Fibroblast of peridontal ligament (primary cell): ENCODE data around the gene C10orf95.
A peak's percentile ranks its signal among the peaks of the same experiment; 100 is the strongest.
"Not testable (repeated sequence)": the region's sequence is repeated elsewhere in the genome, so short reads cannot be mapped to it uniquely, and the experiment has no call there.

ENCODE experiments used
- DNase-seq: peaks from one replicate; pipeline ENCODE4 v3.0.0-alpha.2; 2010; ENCODE audit errors: extremely low read depth

The C10orf95 gene

DNA sequence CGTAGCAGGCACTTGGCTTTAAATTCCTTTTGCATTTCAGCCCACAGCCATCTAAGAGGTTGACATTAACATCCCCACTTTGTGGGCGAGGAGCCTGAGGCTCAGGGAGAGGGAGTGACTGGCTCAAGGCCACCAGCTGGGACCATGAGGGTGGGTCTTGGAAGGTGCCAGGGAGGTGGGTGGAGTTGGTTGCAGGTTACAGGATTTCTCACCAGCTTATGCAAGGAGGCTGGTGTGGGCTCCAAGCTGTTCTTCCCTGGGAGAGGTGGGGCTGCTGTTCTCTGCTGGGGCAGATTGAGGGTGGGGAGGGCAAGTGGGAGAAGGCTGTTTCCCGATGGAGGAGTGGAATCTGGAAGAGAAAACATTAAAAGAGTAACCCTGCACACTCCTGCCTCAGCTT is 14.1 kb upstream of the C10orf95 start:
- no peak for DNase-seq

DNA sequence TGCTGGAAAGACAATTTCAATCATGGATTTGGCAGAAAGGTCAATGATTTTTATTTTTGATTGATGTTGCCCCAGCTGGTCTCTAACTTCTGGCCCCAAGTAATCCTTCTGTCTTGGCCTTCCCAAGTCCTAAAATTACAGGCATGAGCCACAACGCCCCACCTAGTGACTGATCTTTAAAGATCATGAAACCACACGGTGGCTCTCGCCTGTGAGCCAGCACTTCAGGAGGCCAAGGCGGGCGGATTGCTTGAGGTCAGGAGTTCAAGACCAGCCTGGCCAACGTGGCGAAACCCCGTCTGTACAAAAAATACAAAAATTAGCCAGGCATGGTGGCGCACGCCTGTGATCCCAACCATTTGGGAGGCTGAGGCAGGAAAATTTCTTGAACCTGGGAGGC is 12.6 kb upstream of the C10orf95 start:
- DNase-seq: no peak

DNA sequence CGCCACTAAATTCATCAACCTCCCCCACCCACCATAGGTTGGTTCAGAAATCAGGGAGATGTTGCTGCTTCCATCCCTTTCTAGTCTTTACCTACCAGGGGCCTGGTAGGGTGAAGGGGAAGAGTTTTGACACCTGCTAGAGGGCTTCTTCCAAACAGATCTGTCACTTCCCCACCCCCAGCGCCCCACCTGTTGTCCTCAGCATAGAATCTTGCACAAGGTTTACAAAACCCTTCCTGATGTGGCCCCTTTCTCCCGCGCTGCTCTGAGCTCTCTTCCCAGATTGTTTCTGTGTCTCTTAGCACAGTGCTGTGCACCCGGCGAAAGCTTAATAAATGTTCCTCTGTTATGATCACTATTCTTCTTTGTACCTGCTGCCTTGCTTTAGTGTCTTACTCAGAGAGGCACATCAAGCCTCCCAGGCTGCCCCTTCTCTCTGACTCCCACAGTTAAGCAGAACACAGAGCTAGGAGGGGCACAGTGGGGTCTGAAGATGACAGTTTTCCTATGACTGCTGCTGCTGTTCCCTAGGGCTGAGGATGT is 11.2 kb upstream of the C10orf95 start:
- no peak for DNase-seq

DNA sequence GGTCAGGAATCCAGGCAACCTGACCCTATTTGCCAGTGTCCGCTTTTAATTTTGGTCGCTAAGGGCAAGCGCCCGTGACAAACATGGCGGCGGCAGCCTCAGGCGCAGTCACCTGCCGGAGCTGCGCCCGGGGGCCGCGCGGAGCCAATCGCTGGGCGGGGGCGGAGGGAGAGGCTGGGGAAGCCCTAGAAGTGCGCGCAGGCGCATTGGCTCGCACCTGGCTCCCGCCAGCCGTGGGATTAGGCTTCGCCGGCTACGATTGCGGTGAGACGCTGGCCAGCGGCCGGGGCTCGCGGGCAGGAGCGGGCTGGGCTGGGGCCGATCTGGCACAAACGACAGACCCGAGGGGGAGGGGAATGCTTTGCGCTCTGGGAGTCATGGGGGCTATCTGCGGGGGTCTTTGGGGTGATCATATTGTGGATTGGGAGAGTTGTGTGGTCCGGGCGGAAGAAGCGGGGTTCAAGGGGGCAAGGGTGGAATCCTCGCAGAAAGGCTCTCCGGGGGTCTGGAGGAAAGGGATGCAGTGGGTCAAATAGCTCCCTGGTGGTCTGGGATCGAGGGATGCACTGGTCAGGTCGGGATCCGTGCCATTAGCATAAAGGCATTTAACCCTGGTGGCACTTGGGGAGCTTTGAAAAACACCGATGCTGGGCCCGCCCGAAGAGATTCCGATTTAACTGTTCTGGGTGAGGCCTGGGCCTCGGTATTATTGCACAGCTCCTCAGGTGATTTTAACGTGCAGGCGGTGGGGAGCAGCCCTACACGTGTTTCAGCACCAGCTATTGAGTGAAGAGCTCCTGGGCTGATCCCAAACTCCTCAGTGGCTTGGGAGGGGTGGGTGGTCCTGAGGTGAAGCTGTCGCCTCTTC is 10.1 kb upstream of the C10orf95 start:
- peak; percentile 51 for DNase-seq

DNA sequence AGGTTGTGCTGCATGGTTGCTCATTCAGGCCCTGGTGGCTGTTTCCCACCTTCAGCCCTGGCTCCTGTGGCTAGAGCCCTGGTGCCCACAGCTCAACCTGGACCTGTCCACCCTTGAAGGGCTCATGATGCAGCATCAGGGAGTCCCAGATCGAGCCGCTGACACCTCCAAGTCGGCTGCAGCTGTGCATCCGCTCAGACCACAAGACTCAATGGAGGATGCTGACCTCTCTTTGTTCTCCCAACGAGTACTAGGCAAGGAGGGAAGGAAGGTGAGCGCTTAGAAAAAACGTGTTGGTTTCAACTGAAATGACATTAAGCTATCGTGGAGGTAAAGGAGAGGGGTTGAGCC is 9.5 kb upstream of the C10orf95 start:
- DNase-seq: no peak

DNA sequence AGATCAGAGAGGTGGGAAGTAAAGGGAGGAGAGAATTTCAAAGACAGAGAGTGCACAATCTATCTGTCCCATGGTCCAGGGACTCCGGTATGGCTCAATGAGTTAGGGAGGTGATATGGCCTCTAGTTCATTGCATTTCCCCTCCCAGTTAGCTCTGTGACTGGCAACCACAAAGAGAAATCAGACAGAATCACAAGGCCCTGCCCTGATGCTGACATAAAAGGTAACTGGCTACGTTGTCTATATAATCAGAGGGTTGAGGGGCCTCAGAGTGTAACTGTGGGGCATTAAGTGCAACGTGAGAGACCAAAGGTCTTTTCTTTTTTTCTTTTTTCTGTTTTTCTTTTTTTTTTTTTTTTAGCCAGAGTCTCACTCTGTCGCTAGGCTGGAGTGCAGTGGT is 7.3 kb upstream of the C10orf95 start:
- no peak for DNase-seq

DNA sequence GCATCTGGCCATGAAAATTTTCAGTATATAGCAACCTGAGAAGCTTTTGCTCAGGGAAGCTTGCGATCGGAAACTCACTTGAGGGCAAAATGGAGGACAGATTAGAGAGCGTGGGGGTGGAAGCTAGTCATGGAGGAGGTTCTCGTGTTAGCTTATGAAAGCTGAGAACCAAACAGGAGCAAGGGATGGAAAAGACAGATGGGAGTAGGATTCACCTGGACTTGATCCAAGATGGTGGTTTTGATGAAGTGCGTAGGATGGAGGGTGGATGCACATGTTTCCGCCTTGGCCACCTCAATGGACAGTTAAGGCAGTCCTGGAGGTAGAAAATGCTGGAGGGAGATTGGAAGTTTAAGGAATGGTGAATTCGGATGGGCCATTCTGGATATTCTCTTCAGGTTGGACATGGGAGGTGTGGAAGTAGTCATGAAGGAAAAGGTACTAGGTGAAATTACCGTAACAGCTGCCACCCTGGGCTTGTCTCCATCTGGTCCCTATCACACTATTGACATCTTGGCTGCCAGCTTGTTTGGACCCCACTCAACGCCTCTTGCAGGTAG is 6.3 kb upstream of the C10orf95 start:
- DNase-seq: no peak

DNA sequence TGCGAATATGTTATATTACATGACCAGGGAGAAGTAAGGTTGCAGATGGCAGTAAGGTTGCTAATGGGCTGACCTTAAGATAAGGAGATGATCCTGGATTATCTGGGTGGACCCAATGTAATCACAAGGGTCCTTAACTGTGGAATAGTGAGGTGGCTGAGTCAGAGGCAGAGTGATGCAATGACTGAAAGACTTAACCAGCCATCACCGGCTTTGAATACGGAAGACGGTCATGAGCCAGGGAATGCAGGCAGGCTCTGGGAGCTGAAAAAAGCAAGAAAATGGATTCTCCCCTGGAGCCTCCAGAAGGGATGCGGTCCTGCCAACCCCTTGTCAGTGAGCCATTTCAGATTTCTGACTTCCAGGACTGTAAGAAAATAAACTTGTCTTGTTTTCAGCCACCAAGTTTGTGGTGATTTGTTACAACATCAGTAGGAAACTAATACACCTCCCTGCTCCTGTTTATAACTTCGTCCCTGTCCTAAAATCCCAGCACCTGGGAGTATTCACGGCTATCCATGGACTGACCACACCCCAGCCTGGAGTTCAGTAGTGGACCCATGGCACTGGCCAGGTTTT is 4.6 kb upstream of the C10orf95 start:
- peak; percentile 91 for DNase-seq

DNA sequence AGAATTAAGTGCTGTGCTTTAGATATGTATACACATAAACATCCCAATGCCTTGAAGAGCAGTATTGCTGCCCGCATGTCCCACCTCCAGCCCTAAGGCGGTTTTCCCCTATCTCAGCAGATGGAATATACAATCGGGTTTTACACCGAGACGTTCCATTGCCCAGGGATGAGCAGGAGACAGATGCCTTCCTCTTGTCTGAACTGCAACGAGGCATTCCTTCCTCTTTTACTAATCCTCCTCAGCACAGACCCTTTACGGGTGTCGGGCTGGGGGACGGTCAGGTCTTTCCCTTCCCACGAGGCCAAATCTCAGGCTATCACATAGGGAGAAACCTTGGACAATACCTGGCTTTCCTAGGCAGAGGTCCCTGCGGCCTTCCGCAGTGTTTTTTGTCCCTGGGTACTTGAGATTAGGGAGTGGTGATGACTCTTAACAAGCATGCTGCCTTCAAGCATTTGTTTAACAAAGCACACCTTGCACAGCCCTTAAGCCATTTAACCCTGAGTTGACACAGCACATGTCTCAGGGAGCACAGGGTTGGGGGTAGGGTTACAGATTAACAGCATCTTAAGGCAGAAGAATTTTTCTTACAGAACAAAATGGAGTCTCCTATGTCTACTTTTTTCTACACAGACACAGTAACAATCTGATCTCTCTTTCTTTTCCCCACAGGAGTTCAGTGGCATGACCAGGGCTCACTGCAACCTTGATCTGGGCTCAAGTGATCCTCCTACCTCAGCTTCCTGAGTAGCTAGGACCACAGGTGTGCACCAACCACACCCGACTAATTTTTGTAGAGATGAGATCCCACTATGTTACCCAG is 3.5 kb upstream of the C10orf95 start:
- DNase-seq: not testable (repeated sequence)

DNA sequence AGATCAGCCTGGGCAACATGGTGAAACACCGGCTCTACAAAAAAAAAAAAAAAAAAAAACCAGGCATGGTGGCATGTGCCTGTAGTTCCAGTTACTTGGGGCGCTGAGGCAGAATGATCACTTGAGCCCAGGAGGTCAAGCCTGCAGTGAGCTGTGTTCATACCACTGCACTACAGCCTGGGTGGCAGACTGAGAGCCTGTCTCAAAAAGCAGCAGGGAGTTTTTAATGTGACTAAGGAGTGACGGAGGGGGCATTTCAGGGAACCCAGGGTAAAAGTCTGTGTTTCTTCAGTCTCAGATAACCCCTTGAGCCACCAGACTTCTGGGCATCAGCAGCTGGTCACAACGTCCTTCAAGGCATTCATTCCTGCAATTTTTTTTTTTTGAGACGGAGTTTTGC is 2.2 kb upstream of the C10orf95 start:
- no peak for DNase-seq

DNA sequence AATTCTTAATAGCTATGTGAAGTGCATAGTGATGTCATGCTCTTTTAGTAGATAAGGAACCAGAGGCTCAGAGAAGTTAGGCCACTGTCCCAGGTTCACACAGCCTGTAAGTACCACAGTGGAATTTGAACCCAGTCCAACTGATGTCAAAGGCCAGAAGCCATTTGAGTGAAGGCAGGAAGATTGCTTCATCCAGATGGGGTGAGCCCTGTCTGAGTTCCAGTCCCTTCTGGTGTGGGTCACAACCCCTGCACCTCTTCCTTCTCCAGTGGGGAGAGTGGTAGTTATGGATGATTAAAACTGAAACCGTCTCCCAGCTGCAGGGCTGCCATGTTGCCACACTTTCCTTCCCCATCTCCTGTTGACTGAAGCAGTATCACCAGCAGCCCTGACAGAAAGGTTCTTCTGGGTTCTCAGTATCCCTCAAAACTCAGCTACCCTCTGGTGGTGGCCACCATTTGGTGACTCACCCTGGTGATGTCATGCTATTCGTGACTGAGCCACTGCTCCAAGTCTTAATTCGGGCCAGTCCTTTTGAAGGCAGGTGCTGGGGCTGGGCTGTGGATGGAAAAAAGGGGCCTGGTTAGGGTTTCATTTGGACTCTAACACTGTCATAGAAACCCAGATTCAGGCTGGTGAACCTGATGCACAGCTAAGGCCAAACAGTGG is 1.5 kb upstream of the C10orf95 start:
- DNase-seq: peak; percentile 72

DNA sequence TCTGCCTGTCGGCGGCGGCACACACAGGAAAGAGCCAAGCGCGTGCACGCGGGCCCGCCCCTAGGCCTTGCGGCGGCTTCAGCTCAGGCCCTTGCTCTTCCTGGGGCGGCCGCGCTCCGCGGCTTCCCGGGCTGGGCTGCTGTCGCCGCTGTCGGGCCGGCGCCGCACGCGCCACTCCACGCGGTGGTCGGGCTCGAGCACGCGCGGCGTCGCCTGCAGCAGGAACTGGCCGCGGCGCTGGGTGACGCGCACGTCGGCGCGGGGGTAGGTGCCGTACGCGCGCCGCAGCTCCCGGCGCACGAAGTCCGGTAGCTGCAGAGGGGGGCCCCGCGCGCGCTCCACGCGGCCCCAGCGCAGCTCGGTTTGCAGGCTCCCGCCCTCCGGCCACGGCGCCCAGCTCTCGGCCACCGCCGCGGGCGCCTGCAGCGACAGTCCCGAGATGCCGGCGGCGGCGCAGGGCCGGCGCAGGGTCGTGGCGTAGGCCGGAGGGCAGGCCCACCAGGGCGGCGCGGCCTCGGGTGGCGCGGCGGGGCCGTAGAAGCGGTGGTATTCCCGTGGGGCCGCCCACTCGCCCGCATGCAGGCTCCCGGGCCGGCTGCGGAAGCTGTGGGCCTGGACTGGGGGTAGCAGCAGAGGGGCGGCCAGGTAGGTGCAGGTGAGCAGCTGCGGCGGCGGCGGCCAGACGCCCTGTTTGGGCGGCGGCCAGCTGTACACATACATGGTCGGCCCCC is 804 bp downstream of the C10orf95 start:
- DNase-seq: peak; percentile 47

DNA sequence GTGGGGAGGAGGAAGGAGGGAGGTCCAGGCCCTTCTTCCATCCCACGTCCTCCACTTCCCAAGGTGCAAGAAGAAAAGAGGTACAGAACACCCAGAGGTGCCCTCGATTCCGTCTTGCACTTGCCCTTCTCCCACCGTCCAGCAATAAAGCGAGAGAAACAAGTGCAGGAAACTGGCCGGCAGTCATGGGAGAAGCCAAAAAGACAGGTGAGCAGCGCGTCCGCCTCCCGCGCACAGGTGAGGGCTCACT is 1.3 kb downstream of the C10orf95 start:
- no peak for DNase-seq

DNA sequence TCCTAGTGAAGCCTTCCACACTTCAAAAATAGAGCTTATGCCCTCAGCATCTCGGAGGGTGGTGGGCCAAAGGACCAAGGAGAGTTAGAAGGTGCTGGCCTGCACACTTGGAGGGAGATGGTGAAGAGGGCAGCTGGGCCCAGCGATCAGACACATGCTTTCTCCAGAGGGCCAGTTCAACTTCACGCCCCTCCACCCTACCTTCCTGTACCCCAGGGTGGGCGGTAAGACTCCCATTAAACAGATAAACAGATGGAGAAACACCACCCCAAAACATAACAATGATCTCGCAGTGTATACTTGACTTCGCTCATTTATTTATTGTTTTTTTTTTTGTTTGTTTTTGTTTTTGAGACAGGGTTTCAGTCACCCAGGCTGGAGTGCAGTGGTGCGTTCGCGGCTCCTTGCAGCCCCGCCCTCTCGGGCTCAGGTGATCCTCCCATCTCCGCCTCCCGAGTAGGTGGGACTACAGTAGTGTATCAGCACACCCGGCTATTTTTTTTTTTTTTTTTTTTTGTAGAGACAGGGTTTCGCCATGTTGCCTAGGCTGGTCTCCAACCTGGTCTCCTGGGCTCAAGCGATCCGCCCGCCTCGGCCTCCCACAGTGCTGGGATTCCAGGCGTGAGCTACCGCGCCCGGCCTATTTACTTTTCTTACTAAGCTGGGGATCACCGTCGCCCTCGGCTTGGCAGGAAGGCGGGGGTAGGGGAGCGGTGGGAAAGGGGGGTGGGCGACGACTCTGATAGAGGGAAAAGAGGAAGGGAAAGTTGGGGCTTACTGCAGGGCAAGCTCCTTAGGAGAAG is 1.8 kb downstream of the C10orf95 start:
- peak; percentile 48 for DNase-seq

DNA sequence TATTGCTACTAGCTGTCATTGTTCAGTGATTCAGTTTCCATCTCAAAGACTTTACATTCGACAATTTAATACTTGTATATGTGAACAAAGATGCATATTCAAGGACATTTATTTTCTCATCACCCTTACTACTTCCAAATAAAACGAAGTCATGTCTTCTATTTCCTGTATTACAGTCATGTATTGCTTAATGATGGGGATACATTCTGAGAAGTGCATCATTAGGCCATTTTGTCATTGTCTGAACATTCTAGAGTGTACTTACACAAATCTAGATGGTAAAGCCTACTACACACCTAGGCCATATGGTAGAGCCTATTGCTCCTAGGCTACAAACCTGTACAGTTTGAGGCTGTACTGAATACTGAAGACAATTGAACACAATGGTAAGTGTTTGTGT is 6.5 kb downstream of the C10orf95 start:
- no peak for DNase-seq

DNA sequence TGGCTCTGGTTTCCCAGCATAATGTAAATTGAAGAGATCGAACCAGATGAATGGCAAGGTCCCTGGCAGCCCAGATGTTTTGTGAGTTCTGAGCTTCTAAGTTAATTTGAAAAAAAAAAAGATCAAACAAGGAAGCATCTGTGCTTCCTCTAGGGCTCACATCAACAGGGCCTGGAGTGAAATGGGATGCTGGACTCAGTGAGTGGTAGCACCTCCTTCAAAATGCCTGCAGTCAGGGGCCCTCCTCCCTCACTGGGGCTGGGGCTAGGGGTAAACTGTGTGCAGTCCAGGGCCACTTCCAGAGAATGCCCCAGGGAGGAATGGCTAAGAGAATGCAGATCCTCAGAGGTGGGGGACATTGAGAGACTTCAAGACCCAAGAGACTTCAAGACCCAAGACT is 13.0 kb downstream of the C10orf95 start:
- DNase-seq: no peak

DNA sequence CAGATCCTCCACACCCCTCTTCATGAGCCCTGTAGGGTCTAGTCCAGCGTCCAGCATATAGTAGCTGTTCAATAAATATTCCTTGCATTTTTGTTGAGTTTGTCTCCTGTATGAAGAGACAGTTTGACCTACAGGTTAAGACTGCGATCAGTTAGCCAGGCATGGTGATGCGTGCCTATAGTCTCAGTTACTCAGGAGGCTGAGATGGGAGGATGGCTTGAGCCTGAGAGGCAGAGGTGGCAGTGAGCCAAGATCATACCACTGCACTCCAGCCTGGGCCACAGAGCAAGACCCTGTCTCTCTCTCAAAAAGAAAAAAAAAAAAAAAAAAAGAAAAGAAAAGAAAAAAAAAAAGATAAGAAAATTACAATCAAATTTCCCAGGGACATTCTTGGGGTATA is 13.8 kb downstream of the C10orf95 start:
- DNase-seq: no peak

DNA sequence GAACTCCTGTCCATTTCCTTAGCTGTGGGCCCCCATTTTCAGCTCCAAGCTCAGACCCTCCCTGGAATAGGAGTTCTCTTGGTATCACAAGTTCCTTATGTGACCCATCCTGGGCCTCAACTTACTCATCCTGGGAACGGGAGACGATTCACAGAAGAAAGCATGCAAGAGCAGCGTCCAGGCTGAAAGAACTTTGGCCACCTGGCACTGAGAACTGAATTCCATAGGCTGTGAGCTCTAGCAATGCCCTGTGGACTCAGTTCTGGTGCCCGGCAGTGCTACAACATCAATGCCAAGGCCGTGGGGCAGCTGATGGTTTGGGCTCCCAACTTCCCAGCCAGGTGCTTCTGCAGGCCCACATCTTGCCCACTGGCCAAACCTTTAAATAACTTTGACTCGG is 15.0 kb downstream of the C10orf95 start:
- no peak for DNase-seq

DNA sequence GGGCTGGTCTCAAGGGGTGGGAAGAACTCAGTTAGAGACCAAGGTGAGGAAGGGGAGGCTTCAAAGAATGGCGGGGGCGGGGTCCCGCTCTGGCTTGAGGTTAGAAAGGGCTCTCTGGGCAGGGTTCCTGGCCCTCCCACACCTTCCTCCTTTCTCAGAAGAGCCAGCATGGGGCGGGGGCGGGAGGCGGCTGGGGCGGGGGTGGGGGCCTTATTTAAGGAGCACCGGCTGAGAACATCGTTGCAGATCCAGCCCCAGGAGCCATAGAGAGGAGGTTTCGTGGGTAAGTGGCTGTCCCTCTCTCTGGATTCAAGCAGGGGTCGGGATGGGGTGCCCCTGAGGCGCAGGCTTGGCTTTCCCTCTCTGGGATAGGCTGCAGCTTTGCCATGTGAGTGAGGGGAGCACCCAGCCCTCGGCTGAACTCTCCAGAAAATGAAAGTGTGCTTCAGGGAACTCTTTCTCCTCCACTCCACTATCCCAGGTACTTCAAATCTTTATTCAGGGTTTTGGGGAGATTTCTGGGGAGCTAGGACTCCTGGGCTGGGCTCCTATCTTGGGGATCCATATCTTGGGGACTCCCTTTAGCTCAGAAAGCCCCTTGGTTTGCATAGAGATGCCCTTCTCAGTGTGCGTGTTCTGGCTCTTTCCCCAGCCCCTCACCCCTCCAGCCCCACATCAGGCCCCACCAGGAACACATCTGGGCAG is 15.7 kb downstream of the C10orf95 start:
- DNase-seq: peak; percentile 22

DNA sequence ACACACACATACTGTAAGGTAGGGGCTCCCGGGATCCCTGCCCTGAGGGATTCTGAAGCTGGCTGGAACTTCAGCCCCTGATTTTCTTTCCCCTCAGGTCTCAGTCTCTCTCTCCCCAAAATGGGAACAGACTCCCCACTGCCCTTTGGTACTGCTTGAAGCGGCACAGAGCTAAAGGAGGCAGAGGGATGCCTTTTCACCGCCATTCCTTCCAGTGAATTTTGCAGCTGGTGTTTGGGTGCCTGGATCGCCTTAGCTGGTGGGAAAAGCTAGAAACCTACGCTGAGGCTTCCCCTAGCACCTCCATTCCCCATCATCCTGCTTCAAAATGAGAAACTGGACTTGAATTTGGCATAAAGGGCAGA is 16.2 kb downstream of the C10orf95 start:
- DNase-seq: no peak
